Neutrophil (primary cell): Measurements from ENCODE around the gene ASTN2.
"Not testable (repeated sequence)": the region's sequence is repeated elsewhere in the genome, so short reads cannot be mapped to it uniquely, and the experiment has no call there.

Source experiments
- H3K27ac ChIP-seq: fragments of 200-600 bp; sonication (generic); 2 replicates; pipeline ENCODE4 v1.5.1; 2016; ENCODE audit warnings: mild to moderate bottlenecking, moderate library complexity
- H3K27me3 ChIP-seq: fragments of 200-600 bp; sonication (generic); 2 replicates; pipeline ENCODE4 v1.6.0; 2016; ENCODE audit warnings: mild to moderate bottlenecking
- H3K36me3 ChIP-seq: fragments of 200-600 bp; sonication (generic); 2 replicates; pipeline ENCODE4 v1.5.1; 2017
- H3K4me1 ChIP-seq, 2 experiments: fragments of 200-600 bp in 1 of 2; sonication (generic) in 1 of 2; 1 replicate in 1 of 2; 2 replicates in 1 of 2; pipeline versions ENCODE4 v1.5.1 to v1.6.1; 2013 to 2016; ENCODE audit warnings: low read depth in 1 of 2, low read length in 1 of 2, mild to moderate bottlenecking in 1 of 2, moderate library complexity in 1 of 2; ENCODE audit not compliant: control insufficient read depth in 1 of 2, insufficient read depth in 1 of 2
- H3K4me3 ChIP-seq, 2 experiments: fragments of 200-600 bp in 1 of 2; sonication (generic) in 1 of 2; 1 replicate in 1 of 2; 2 replicates in 1 of 2; pipeline ENCODE4 v1.5.1; 2013 to 2016; ENCODE audit warnings: low read depth in 1 of 2, low read length in 1 of 2, mild to moderate bottlenecking in 1 of 2, moderate library complexity in 1 of 2
- H3K9me3 ChIP-seq: fragments of 200-600 bp; sonication (generic); 2 replicates; pipeline ENCODE4 v1.5.1; 2016
- CTCF ChIP-seq: fragments of 200-600 bp; sonication (generic); IDR thresholded peaks from 2 replicates; pipeline ENCODE4 v1.5.1; 2016; ENCODE audit warnings: antibody characterized with exemption

The ASTN2 gene

GRCh38 chr9:116837018-116837989, 577.6 kb downstream of the ASTN2 start:
- TF ChIP-seq CTCF = no peak
- H3K27ac ChIP-seq = no peak overlapping the region
- no peak overlapping the region for H3K4me3 ChIP-seq
- no peaks in the 10 kb centered on the region for H3K27me3 ChIP-seq
- H3K9me3 ChIP-seq = no peaks in the 10 kb centered on the region
- no peaks in the 10 kb centered on the region for H3K4me1 ChIP-seq
- H3K36me3 ChIP-seq = no peaks in the 10 kb centered on the region

GRCh38 chr9:116830321-116830720, 584.5 kb downstream of the ASTN2 start:
- H3K27ac ChIP-seq, H3K4me1 ChIP-seq, H3K9me3 ChIP-seq, H3K27me3 ChIP-seq, H3K4me3 ChIP-seq, H3K36me3 ChIP-seq: not testable (repeated sequence)

GRCh38 chr9:116821633-116822229, 593.1 kb downstream of the ASTN2 start:
- no peak overlapping the region for H3K4me3 ChIP-seq
- no peaks in the 10 kb centered on the region for H3K4me1 ChIP-seq
- H3K27ac ChIP-seq = no peak overlapping the region
- H3K27me3 ChIP-seq = no peaks in the 10 kb centered on the region
- no peaks in the 10 kb centered on the region for H3K36me3 ChIP-seq
- TF ChIP-seq CTCF = no peak
- H3K9me3 ChIP-seq = no peaks in the 10 kb centered on the region

- Histone ChIP-seq H3K27ac (no peak overlapping the region), H3K36me3 (no peaks in the 10 kb centered on the region), H3K27me3 (no peaks in the 10 kb centered on the region), H3K4me3 (no peak overlapping the region), H3K4me1 (no peaks in the 10 kb centered on the region), H3K9me3 (no peaks in the 10 kb centered on the region)
- TF ChIP-seq CTCF = no peak
These were observed 595.7 kb downstream of the ASTN2 start for GRCh38 chr9:116819116-116819515.

GRCh38 chr9:116817762-116818161, 597.1 kb downstream of the ASTN2 start:
- H3K4me1 ChIP-seq = no peaks in the 10 kb centered on the region
- H3K4me3 ChIP-seq = no peak overlapping the region
- H3K36me3 ChIP-seq = no peaks in the 10 kb centered on the region
- H3K27me3 ChIP-seq = no peaks in the 10 kb centered on the region
- no peaks in the 10 kb centered on the region for H3K9me3 ChIP-seq
- no peak overlapping the region for H3K27ac ChIP-seq
- no peak for TF ChIP-seq CTCF

GRCh38 chr9:116816484-116816883, 598.4 kb downstream of the ASTN2 start:
- Histone ChIP-seq H3K9me3 (no peaks in the 10 kb centered on the region), H3K27me3 (no peaks in the 10 kb centered on the region), H3K4me3 (no peak overlapping the region), H3K27ac (no peak overlapping the region), H3K4me1 (no peaks in the 10 kb centered on the region), H3K36me3 (no peaks in the 10 kb centered on the region)
- TF ChIP-seq CTCF = no peak
